Neural progenitor cell (in vitro differentiated cells): ENCODE data around the gene INPP5D. TPM values are rescaled to one million over a fixed set of nuclear protein-coding genes. Genes with fewer than 3 reads are reported as not detected.

ENCODE experiments used
- DNase-seq: peaks from one replicate; pipeline ENCODE4 v3.0.0-alpha.2; 2016; ENCODE audit warnings: low spot score
- H2AFZ ChIP-seq: fragments of 200-600 bp; sonication (generic); replicated peaks from 2 replicates; pipeline ENCODE4 v1.6.1; 2016; ENCODE audit warnings: antibody characterized with exemption
- H3F3A ChIP-seq: fragments of 200-600 bp; sonication (generic); 2 replicates; pipeline ENCODE4 v1.6.1; 2016; ENCODE audit warnings: antibody characterized with exemption, low read depth
- H3K27ac ChIP-seq: fragments of 200-600 bp; sonication (generic); 2 replicates; pipeline ENCODE4 v1.5.1; 2016; ENCODE audit warnings: mild to moderate bottlenecking
- H3K27me3 ChIP-seq: fragments of 200-600 bp; sonication (generic); 2 replicates; pipeline ENCODE4 v1.6.1; 2016; ENCODE audit warnings: mild to moderate bottlenecking, moderate library complexity
- H3K36me3 ChIP-seq: fragments of 200-600 bp; sonication (generic); 2 replicates; pipeline ENCODE4 v1.5.1; 2016
- H3K4me1 ChIP-seq: fragments of 200-600 bp; sonication (generic); 2 replicates; pipeline ENCODE4 v1.6.1; 2016; ENCODE audit warnings: mixed run types
- H3K4me2 ChIP-seq: fragments of 200-600 bp; sonication (generic); 2 replicates; pipeline ENCODE4 v1.6.1; 2016
- H3K4me3 ChIP-seq: fragments of 200-600 bp; sonication (generic); 2 replicates; pipeline ENCODE4 v1.5.1; 2016
- H3K79me2 ChIP-seq: fragments of 200-600 bp; sonication (generic); 2 replicates; pipeline ENCODE4 v1.6.1; 2016; ENCODE audit warnings: low read depth
- H3K9ac ChIP-seq: fragments of 200-600 bp; sonication (generic); 2 replicates; pipeline ENCODE4 v1.6.1; 2016
- H3K9me3 ChIP-seq: fragments of 200-600 bp; sonication (generic); 2 replicates; pipeline ENCODE4 v1.5.1; 2016; ENCODE audit warnings: low read depth
- H4K20me1 ChIP-seq: fragments of 200-600 bp; sonication (generic); 2 replicates; pipeline ENCODE4 v1.6.1; 2016; ENCODE audit warnings: low read depth
- H3K27ac Mint-ChIP-seq: 3 replicates; pipeline ENCODE4 v1.8.0; 2021; ENCODE audit warnings: mixed read lengths
- H3K27me3 Mint-ChIP-seq: 2 replicates; pipeline ENCODE4 v1.8.0; 2022; ENCODE audit warnings: low read depth, mild to moderate bottlenecking, inconsistent platforms, moderate library complexity, mixed read lengths; ENCODE audit not compliant: insufficient read depth
- H3K36me3 Mint-ChIP-seq: 3 replicates; pipeline ENCODE4 v1.8.0; 2021; ENCODE audit warnings: mixed read lengths
- H3K4me1 Mint-ChIP-seq: 3 replicates; pipeline ENCODE4 v1.8.0; 2021; ENCODE audit warnings: mixed read lengths
- H3K4me3 Mint-ChIP-seq: 3 replicates; pipeline ENCODE4 v1.8.0; 2021; ENCODE audit warnings: mild to moderate bottlenecking, moderate library complexity, mixed read lengths
- H3K9me3 Mint-ChIP-seq: 3 replicates; pipeline ENCODE4 v1.8.0; 2020; ENCODE audit warnings: mixed read lengths
- CTCF ChIP-seq: fragments of 200-600 bp; sonication (generic); IDR thresholded peaks from 2 replicates; pipeline ENCODE4 v1.5.1; 2017; ENCODE audit warnings: antibody characterized with exemption, mild to moderate bottlenecking
- EZH2 ChIP-seq: fragments of 200-600 bp; sonication (generic); IDR thresholded peaks from 2 replicates; pipeline ENCODE4 v1.6.1; 2017; ENCODE audit warnings: antibody characterized with exemption, mild to moderate bottlenecking, moderate library complexity
- EZH2phosphoT487 ChIP-seq: fragments of 200-600 bp; sonication (generic); IDR thresholded peaks from 2 replicates; pipeline ENCODE4 v1.6.1; 2017; ENCODE audit warnings: antibody characterized with exemption
- total RNA-seq: library from RNA; depleted of rRNA; stranded (reverse); fragments of >200 nt; gene quantifications from 2 replicates; pipeline ENCODE4 v1.2.3, GENCODE V29; 2015; ENCODE audit warnings: low replicate concordance

The INPP5D gene
- total RNA-seq, 1 donor from 2014 or later, result 4.2 TPM

GRCh38 chr2:233118648-233119000 is 58.5 kb downstream of the INPP5D start:
- Histone ChIP-seq H3K4me1 (no peaks in the 10 kb centered on the region), H4K20me1 (no peaks in the 10 kb centered on the region), H3K27ac (no peak overlapping the region), H3K27me3 (no peaks in the 10 kb centered on the region), H3K79me2 (no peaks in the 10 kb centered on the region), H3K4me3 (no peak overlapping the region), H3K9ac (no peak overlapping the region), H3K4me2 (no peak overlapping the region), H2AFZ (no peak overlapping the region), H3K36me3 (no peaks in the 10 kb centered on the region), H3F3A (no peaks in the 10 kb centered on the region), H3K9me3 (no peaks in the 10 kb centered on the region)
- Mint-ChIP-seq H3K27me3 (peaks cover 9% of the 10 kb centered on the region), H3K4me1 (peaks cover 6% of the 10 kb centered on the region), H3K9me3 (no peaks in the 10 kb centered on the region), H3K27ac (no peak overlapping the region), H3K4me3 (no peak overlapping the region), H3K36me3 (no peaks in the 10 kb centered on the region)
- DNase-seq, result no peak
- TF ChIP-seq EZH2, result no peak
- no peak for TF ChIP-seq CTCF
- no peak for TF ChIP-seq EZH2phosphoT487

- no peaks in the 10 kb centered on the region for H3K36me3 ChIP-seq
- H3K9ac ChIP-seq, result no peak overlapping the region
- Mint-ChIP-seq H3K27me3 (peaks cover 8% of the 10 kb centered on the region), H3K36me3 (no peaks in the 10 kb centered on the region), H3K4me3 (no peak overlapping the region), H3K27ac (no peak overlapping the region), H3K9me3 (no peaks in the 10 kb centered on the region), H3K4me1 (peaks cover 6% of the 10 kb centered on the region)
- no peaks in the 10 kb centered on the region for H3K9me3 ChIP-seq
- H3K4me1 ChIP-seq, result no peaks in the 10 kb centered on the region
- no peak overlapping the region for H3K4me3 ChIP-seq
- no peak for DNase-seq
- no peaks in the 10 kb centered on the region for H3K27me3 ChIP-seq
- no peaks in the 10 kb centered on the region for H4K20me1 ChIP-seq
- H3K79me2 ChIP-seq, result no peaks in the 10 kb centered on the region
- no peak overlapping the region for H3K27ac ChIP-seq
- H3F3A ChIP-seq, result no peaks in the 10 kb centered on the region
- TF ChIP-seq CTCF (no peak), EZH2phosphoT487 (no peak), EZH2 (no peak)
- H3K4me2 ChIP-seq, result no peak overlapping the region
- H2AFZ ChIP-seq, result no peak overlapping the region
Observed at GRCh38 chr2:233119123-233119522, 59.0 kb downstream of the INPP5D start.

- Histone ChIP-seq H3K9ac (no peak overlapping the region), H3K4me1 (no peaks in the 10 kb centered on the region), H3F3A (no peaks in the 10 kb centered on the region), H3K36me3 (no peaks in the 10 kb centered on the region), H4K20me1 (no peaks in the 10 kb centered on the region), H3K4me3 (no peak overlapping the region), H3K4me2 (no peak overlapping the region), H3K27me3 (no peaks in the 10 kb centered on the region), H3K27ac (no peak overlapping the region), H3K9me3 (no peaks in the 10 kb centered on the region), H2AFZ (no peak overlapping the region), H3K79me2 (no peaks in the 10 kb centered on the region)
- no peak overlapping the region for H3K27ac Mint-ChIP-seq
- no peak for TF ChIP-seq CTCF
- no peak for DNase-seq
- no peaks in the 10 kb centered on the region for H3K9me3 Mint-ChIP-seq
- no peaks in the 10 kb centered on the region for H3K36me3 Mint-ChIP-seq
- peaks cover 6% of the 10 kb centered on the region for H3K4me1 Mint-ChIP-seq
- H3K27me3 Mint-ChIP-seq, result peaks cover 7% of the 10 kb centered on the region
- H3K4me3 Mint-ChIP-seq, result no peak overlapping the region
Observed at GRCh38 chr2:233119806-233120205, 59.7 kb downstream of the INPP5D start.

- H3K4me1 Mint-ChIP-seq, result peaks cover 1% of the 10 kb centered on the region
- Histone ChIP-seq H3K4me1 (no peaks in the 10 kb centered on the region), H2AFZ (no peak overlapping the region), H4K20me1 (no peaks in the 10 kb centered on the region), H3K79me2 (no peaks in the 10 kb centered on the region), H3K4me3 (no peak overlapping the region), H3F3A (no peaks in the 10 kb centered on the region), H3K9me3 (no peaks in the 10 kb centered on the region), H3K9ac (no peak overlapping the region), H3K36me3 (no peaks in the 10 kb centered on the region), H3K4me2 (no peak overlapping the region), H3K27ac (no peak overlapping the region), H3K27me3 (no peaks in the 10 kb centered on the region)
- no peak overlapping the region for H3K4me3 Mint-ChIP-seq
- no peak overlapping the region for H3K27ac Mint-ChIP-seq
- H3K36me3 Mint-ChIP-seq, result no peaks in the 10 kb centered on the region
- H3K9me3 Mint-ChIP-seq, result no peaks in the 10 kb centered on the region
- no peak for TF ChIP-seq CTCF
- no peak for TF ChIP-seq EZH2
- no peak for TF ChIP-seq EZH2phosphoT487
- H3K27me3 Mint-ChIP-seq, result peaks cover 9% of the 10 kb centered on the region
- DNase-seq, result no peak
Observed at GRCh38 chr2:233120459-233120858, 60.3 kb downstream of the INPP5D start.
